GM12878 (cell line): Measurements from ENCODE around the gene RBM44. TPM values are rescaled to one million over a fixed set of nuclear protein-coding genes. Genes with fewer than 3 reads are reported as not detected.

Source experiments
- BHLHE40 ChIP-seq, 2 experiments: fragments of 450-650 bp in 1 of 2; IDR thresholded peaks; 2 replicates each; pipeline ENCODE4 v1.6.1; 2011 to 2017; ENCODE audit warnings: low read depth in 2 of 2, borderline replicate concordance in 1 of 2, improper control_type of control experiment in 1 of 2, low read length in 1 of 2, mild to moderate bottlenecking in 1 of 2
- CUX1 ChIP-seq: IDR thresholded peaks from 2 replicates; pipeline ENCODE4 v1.6.1; 2012; ENCODE audit warnings: improper control_type of control experiment, low read depth, low read length; ENCODE audit not compliant: insufficient replicate concordance
- HDAC6 ChIP-seq: fragments of 200-600 bp; sonication (generic); IDR thresholded peaks from one replicate; pipeline ENCODE4 v1.8.0; 2017; ENCODE audit warnings: antibody characterized with exemption; ENCODE audit not compliant: unreplicated experiment
- NFYB ChIP-seq: IDR thresholded peaks from 2 replicates; pipeline ENCODE4 v1.6.1; 2011; ENCODE audit warnings: low read depth, mild to moderate bottlenecking, low read length, improper control_type of control experiment, moderate library complexity; ENCODE audit not compliant: insufficient read depth
- SIN3A ChIP-seq: IDR thresholded peaks from 2 replicates; pipeline ENCODE4 v1.6.1; 2012; ENCODE audit warnings: low read depth, low read length, improper control_type of control experiment
- SKIL ChIP-seq: fragments of 450-650 bp; IDR thresholded peaks from 2 replicates; pipeline ENCODE4 v1.6.1; 2017; ENCODE audit warnings: mild to moderate bottlenecking, low read depth, inconsistent platforms; ENCODE audit not compliant: poor library complexity, severe bottlenecking
- USF1 ChIP-seq: IDR thresholded peaks from 2 replicates; pipeline ENCODE4 v1.6.1; 2011; ENCODE audit warnings: borderline replicate concordance, low read depth, mild to moderate bottlenecking, moderate library complexity, mixed read lengths, low read length; ENCODE audit not compliant: insufficient read depth; ENCODE audit errors: extremely low read length
- polyA plus RNA-seq, 11 experiments: library from polyadenylated mRNA; depleted of rRNA in 4 of 11; unstranded in 6 of 11; stranded (reverse) in 5 of 11; fragments of >200 nt; fragmentation: Nextera tagmentation in 4 of 11; fragmentation: Illumina TruSeq in 1 of 11; extraction: Ambion mirVana in 4 of 11; extraction: Trizol in 1 of 11; gene quantifications; 1 replicate in 1 of 11; 2 replicates in 10 of 11; pipeline versions ENCODE4 v1.2.1 to v1.2.3, GENCODE V29; 2011 to 2016; ENCODE audit warnings: inconsistent platforms in 2 of 11, missing spikeins in 2 of 11, low read depth in 1 of 11
- total RNA-seq, 4 experiments: library from RNA; depleted of rRNA in 3 of 4; stranded (reverse); fragments of >200 nt in 3 of 4; fragmentation: Illumina TruSeq in 1 of 4; extraction: Trizol in 1 of 4; gene quantifications; 2 replicates each; pipeline versions ENCODE4 v1.2.1 to v1.2.3, GENCODE V29; 2013 to 2021

The RBM44 gene
- total and polyA plus RNA-seq, 10 of the 15 experiments (the other 5 are each of a cell fraction or from before 2014, with no cell fraction given) = 0.14 to 1.4 (median 0.62) TPM; not detected in 1

- TF ChIP-seq SKIL (no peak), CUX1 (no peak), BHLHE40 (IDR thresholded peaks at IDR 0.05; ENCODE audit: borderline replicate concordance in 1 of 2, low read depth in 2 of 2, low read length in 1 of 2) (no peak), NFYB (no peak), SIN3A (no peak), USF1 (no peak), HDAC6 (no peak)
These were observed 60.5 kb downstream of the RBM44 start (continued) for GRCh38 chr2:237859082-237859433.
